SK-N-MC (cell line): Measurements from ENCODE around the gene PREX1.
A peak's percentile ranks its signal among the peaks of the same experiment; 100 is the strongest.

ENCODE experiments used
- DNase-seq: peaks from one replicate; pipeline ENCODE4 v3.0.0-alpha.2; 2011; ENCODE audit warnings: low read depth, low spot score
- H3K27ac ChIP-seq: fragments of 200-600 bp; sonication (generic); 2 replicates; pipeline ENCODE4 v1.5.1; 2016; ENCODE audit warnings: mixed run types
- H3K36me3 ChIP-seq: fragments of 200-600 bp; sonication (generic); 2 replicates; pipeline ENCODE4 v1.6.1; 2017; ENCODE audit warnings: antibody characterized with exemption, low read length, mixed read lengths; ENCODE audit not compliant: insufficient read depth
- H3K4me3 ChIP-seq: fragments of 200-600 bp; sonication (generic); 2 replicates; pipeline ENCODE4 v1.5.1; 2016
- H3K9ac ChIP-seq: fragments of 200-600 bp; sonication (generic); 2 replicates; pipeline ENCODE4 v1.8.0; 2017; ENCODE audit warnings: mixed run types, mixed read lengths; ENCODE audit not compliant: insufficient read length
- H3K9me3 ChIP-seq: fragments of 200-600 bp; sonication (generic); 2 replicates; pipeline ENCODE4 v1.6.1; 2017; ENCODE audit warnings: low read depth, mild to moderate bottlenecking, antibody characterized with exemption, low read length, moderate library complexity, mixed read lengths
- EZH2 ChIP-seq: fragments of 200-600 bp; sonication (generic); IDR thresholded peaks from one replicate; pipeline ENCODE4 v1.6.1; 2017; ENCODE audit warnings: antibody characterized with exemption
- FOXP2 ChIP-seq: optimal IDR thresholded peaks from 2 replicates; pipeline ENCODE3; 2011; ENCODE audit warnings: mild to moderate bottlenecking, moderate library complexity; ENCODE audit not compliant: insufficient read depth; ENCODE audit errors: extremely low read length, control extremely low read depth
- POLR2AphosphoS5 ChIP-seq: IDR thresholded peaks from 2 replicates; pipeline ENCODE4 v1.6.1; 2012; ENCODE audit warnings: mild to moderate bottlenecking, low read depth, low read length, borderline replicate concordance

The PREX1 gene

GRCh38 chr20:48704761-48705160 is 123.0 kb downstream of the PREX1 start:
- Histone ChIP-seq H3K9ac (peak overlapping the region; percentile 2), H3K36me3 (peaks cover 65% of the 10 kb centered on the region), H3K4me3 (no peak overlapping the region), H3K27ac (peak overlapping the region; percentile 84), H3K9me3 (no peaks in the 10 kb centered on the region)
- DNase-seq = no peak
- TF ChIP-seq POLR2AphosphoS5 (no peak), FOXP2 (no peak), EZH2 (no peak)

- H3K4me3 ChIP-seq = no peak overlapping the region
- peak overlapping the region; percentile 72; the same call in 1 of the 2 replicates for H3K27ac ChIP-seq
- TF ChIP-seq POLR2AphosphoS5 (no peak), FOXP2 (no peak), EZH2 (no peak)
- no peaks in the 10 kb centered on the region for H3K9me3 ChIP-seq
- H3K36me3 ChIP-seq = peaks cover 73% of the 10 kb centered on the region
- H3K9ac ChIP-seq = no peak overlapping the region
- DNase-seq = no peak
These were observed 124.1 kb downstream of the PREX1 start for GRCh38 chr20:48703511-48704219.

GRCh38 chr20:48703107-48703506 is 124.7 kb downstream of the PREX1 start:
- peak overlapping the region; percentile 72 for H3K27ac ChIP-seq
- H3K36me3 ChIP-seq = peaks cover 73% of the 10 kb centered on the region

GRCh38 chr20:48702455-48702913 is 125.3 kb downstream of the PREX1 start:
- H3K4me3 ChIP-seq = no peak overlapping the region
- no peaks in the 10 kb centered on the region for H3K9me3 ChIP-seq
- TF ChIP-seq EZH2 (no peak), POLR2AphosphoS5 (no peak)
- H3K9ac ChIP-seq = no peak overlapping the region
- DNase-seq = no peak
- peaks cover 73% of the 10 kb centered on the region for H3K36me3 ChIP-seq
- H3K27ac ChIP-seq = peak overlapping the region; percentile 72

More at GRCh38 chr20:48703107-48703506, 124.7 kb downstream of the PREX1 start:
- Histone ChIP-seq H3K9ac (no peak overlapping the region), H3K9me3 (no peaks in the 10 kb centered on the region), H3K4me3 (no peak overlapping the region)
- no peak for DNase-seq
- TF ChIP-seq POLR2AphosphoS5 (no peak), EZH2 (no peak)

- Histone ChIP-seq H3K27ac (no peak overlapping the region), H3K36me3 (peaks cover 69% of the 10 kb centered on the region), H3K9me3 (no peaks in the 10 kb centered on the region), H3K9ac (no peak overlapping the region), H3K4me3 (no peak overlapping the region)
- no peak for DNase-seq
- TF ChIP-seq POLR2AphosphoS5 (no peak), FOXP2 (no peak), EZH2 (no peak)
These were observed 126.1 kb downstream of the PREX1 start for GRCh38 chr20:48701702-48702101.

GRCh38 chr20:48698507-48699267 is 129.1 kb downstream of the PREX1 start:
- Histone ChIP-seq H3K36me3 (peaks cover 78% of the 10 kb centered on the region), H3K9ac (no peak overlapping the region), H3K9me3 (no peaks in the 10 kb centered on the region), H3K27ac (no peak overlapping the region), H3K4me3 (no peak overlapping the region)
- no peak for DNase-seq
- no peak for TF ChIP-seq EZH2
- no peak for TF ChIP-seq POLR2AphosphoS5
- TF ChIP-seq FOXP2 = no peak

GRCh38 chr20:48697845-48698491 is 129.8 kb downstream of the PREX1 start:
- Histone ChIP-seq H3K36me3 (peaks cover 76% of the 10 kb centered on the region), H3K4me3 (no peak overlapping the region), H3K9ac (no peak overlapping the region), H3K9me3 (no peaks in the 10 kb centered on the region), H3K27ac (0 out of 2 replicates have a peak overlapping the region, but pooled peaks have one; percentile 54)
- TF ChIP-seq POLR2AphosphoS5 (no peak), FOXP2 (no peak), EZH2 (no peak)
- DNase-seq = no peak

- no peak for TF ChIP-seq POLR2AphosphoS5
- no peak for TF ChIP-seq FOXP2
- DNase-seq = no peak
- H3K36me3 ChIP-seq = peaks cover 87% of the 10 kb centered on the region
These were observed 131.1 kb downstream of the PREX1 start for GRCh38 chr20:48696671-48697070.

More at GRCh38 chr20:48696671-48697070, 131.1 kb downstream of the PREX1 start:
- Histone ChIP-seq H3K9me3 (no peaks in the 10 kb centered on the region), H3K27ac (peak overlapping the region; percentile 14), H3K9ac (no peak overlapping the region), H3K4me3 (no peak overlapping the region)
